ENCODE results near the gene PPP1R10. TPM values are rescaled to one million over a fixed set of nuclear protein-coding genes. Genes with fewer than 3 reads are reported as not detected.
A peak's percentile ranks its signal among the peaks of the same experiment; 100 is the strongest.

The PPP1R10 gene
- total RNA-seq, 1 experiment from 2014 or later: 44.5 TPM

GRCh38 chr6:30570263-30570662 is 46.8 kb downstream of the PPP1R10 start:
- H3K4me1 ChIP-seq (ENCODE audit: insufficient read depth, low read length): peaks cover 32% of the 10 kb centered on the region
- intact Hi-C loops (cut with micrococcal nuclease): no loop called here
- no peaks in the 10 kb centered on the region for H3K9me3 ChIP-seq (ENCODE audit: low read length)
- DNase-seq (no peak), ATAC-seq (no peak)
- CTCF ChIA-PET: no interaction called here
- no peaks in the 10 kb centered on the region for H3K27me3 ChIP-seq (ENCODE audit: low read length)
- no peak overlapping the region for H3K27ac ChIP-seq (ENCODE audit: low read length)
- H3K4me2 ChIP-seq (ENCODE audit: low read length): peak overlapping the region; percentile 95
- H4K20me1 ChIP-seq (ENCODE audit: low read length): peaks cover 27% of the 10 kb centered on the region
- H2AFZ ChIP-seq (ENCODE audit: low read length): peak overlapping the region; percentile 86
- peak overlapping the region; percentile 91 for H3K9ac ChIP-seq (ENCODE audit: low read length)
- no peaks in the 10 kb centered on the region for H3K36me3 ChIP-seq (ENCODE audit: low read depth, low read length)
- POLR2A ChIA-PET (ENCODE audit: unreplicated experiment): interaction anchor here (0.5 to 1.1 kb wide), 2 partner anchors 13 to 45 kb away, joined by 3 to 11 read pairs; no protein-coding TSS in a partner anchor
- H3K79me2 ChIP-seq (ENCODE audit: low read length): peaks cover 44% of the 10 kb centered on the region
- no peak for TF ChIP-seq CTCF (conservative IDR thresholded peaks at IDR 0.05; ENCODE audit: low read depth, low read length)
- TF ChIP-seq EZH2phosphoT487 (IDR thresholded peaks at IDR 0.05; ENCODE audit: borderline replicate concordance, low read length): no peak
- no peak for TF ChIP-seq EZH2 (IDR thresholded peaks at IDR 0.05; ENCODE audit: low read length, unreplicated experiment)
- peak overlapping the region; percentile 82 for H3K4me3 ChIP-seq (ENCODE audit: low read length)
- no TSS peak for BruUV-seq (replicated peaks)
- H3F3A ChIP-seq (ENCODE audit: low read length, unreplicated experiment): peaks cover 3% of the 10 kb centered on the region
- no peaks in the 10 kb centered on the region for H3K9me2 ChIP-seq (replicated peaks; ENCODE audit: low read length)

GRCh38 chr6:30568245-30568644 is 48.8 kb downstream of the PPP1R10 start:
- H4K20me1 ChIP-seq (ENCODE audit: low read length): peaks cover 16% of the 10 kb centered on the region
- no peak for ATAC-seq
- POLR2A ChIA-PET (ENCODE audit: unreplicated experiment): no interaction called here
- no peaks in the 10 kb centered on the region for H3K9me2 ChIP-seq (replicated peaks; ENCODE audit: low read length)
- H3K27me3 ChIP-seq (ENCODE audit: low read length): no peaks in the 10 kb centered on the region
- peaks cover 23% of the 10 kb centered on the region for H3K4me1 ChIP-seq (ENCODE audit: insufficient read depth, low read length)
- no peak overlapping the region for H3K4me3 ChIP-seq (ENCODE audit: low read length)
- no peak overlapping the region for H2AFZ ChIP-seq (ENCODE audit: low read length)
- TF ChIP-seq CTCF (conservative IDR thresholded peaks at IDR 0.05; ENCODE audit: low read depth, low read length) (no peak), EZH2phosphoT487 (IDR thresholded peaks at IDR 0.05; ENCODE audit: borderline replicate concordance, low read length) (no peak), EZH2 (IDR thresholded peaks at IDR 0.05; ENCODE audit: low read length, unreplicated experiment) (no peak)
- H3K36me3 ChIP-seq (ENCODE audit: low read depth, low read length): 0 out of 2 replicates have a peak, but pooled peaks cover 2% of the 10 kb centered on the region
- no TSS peak for BruUV-seq (replicated peaks)
- DNase-seq: no peak
- H3K79me2 ChIP-seq (ENCODE audit: low read length): peaks cover 24% of the 10 kb centered on the region
- CTCF ChIA-PET: no interaction called here
- H3K9ac ChIP-seq (ENCODE audit: low read length): no peak overlapping the region
- no peak overlapping the region for H3K27ac ChIP-seq (ENCODE audit: low read length)
- H3F3A ChIP-seq (ENCODE audit: low read length, unreplicated experiment): peaks cover 3% of the 10 kb centered on the region
- no peaks in the 10 kb centered on the region for H3K9me3 ChIP-seq (ENCODE audit: low read length)
- intact Hi-C loops (cut with micrococcal nuclease): no loop called here
- no peak overlapping the region for H3K4me2 ChIP-seq (ENCODE audit: low read length)

GRCh38 chr6:30565772-30566171 is 51.3 kb downstream of the PPP1R10 start:
- no peak overlapping the region for H2AFZ ChIP-seq (ENCODE audit: low read length)
- H3K4me2 ChIP-seq (ENCODE audit: low read length): no peak overlapping the region
- no TSS peak for BruUV-seq (replicated peaks)
- no peak overlapping the region for H3K4me3 ChIP-seq (ENCODE audit: low read length)
- DNase-seq (no peak), ATAC-seq (no peak)
- peaks cover 21% of the 10 kb centered on the region for H3K36me3 ChIP-seq (ENCODE audit: low read depth, low read length)
- H3F3A ChIP-seq (ENCODE audit: low read length, unreplicated experiment): peaks cover 3% of the 10 kb centered on the region
- no peak for TF ChIP-seq CTCF (conservative IDR thresholded peaks at IDR 0.05; ENCODE audit: low read depth, low read length)
- no peak for TF ChIP-seq EZH2phosphoT487 (IDR thresholded peaks at IDR 0.05; ENCODE audit: borderline replicate concordance, low read length)
- TF ChIP-seq EZH2 (IDR thresholded peaks at IDR 0.05; ENCODE audit: low read length, unreplicated experiment): no peak
- no peaks in the 10 kb centered on the region for H3K27me3 ChIP-seq (ENCODE audit: low read length)
- peaks cover 3% of the 10 kb centered on the region; the same call in 1 of the 2 replicates for H3K79me2 ChIP-seq (ENCODE audit: low read length)
- intact Hi-C loops (cut with micrococcal nuclease): no loop called here
- no peak overlapping the region for H3K9ac ChIP-seq (ENCODE audit: low read length)
- ChIA-PET POLR2A (ENCODE audit: unreplicated experiment) (no interaction called here), CTCF (no interaction called here)
- H3K4me1 ChIP-seq (ENCODE audit: insufficient read depth, low read length): peaks cover 8% of the 10 kb centered on the region; the same call in 1 of the 2 replicates
- H4K20me1 ChIP-seq (ENCODE audit: low read length): no peaks in the 10 kb centered on the region
- H3K9me2 ChIP-seq (replicated peaks; ENCODE audit: low read length): no peaks in the 10 kb centered on the region
- H3K27ac ChIP-seq (ENCODE audit: low read length): no peak overlapping the region
- no peaks in the 10 kb centered on the region for H3K9me3 ChIP-seq (ENCODE audit: low read length)
